Hepatocyte (in vitro differentiated cells): ENCODE measurements around the gene ADD1. TPM values are rescaled to one million over a fixed set of nuclear protein-coding genes. Genes with fewer than 3 reads are reported as not detected.

ENCODE experiments used
- DNase-seq: peaks from one replicate; pipeline ENCODE4 v3.0.0-alpha.2; 2016; ENCODE audit warnings: low spot score
- H2AFZ ChIP-seq: fragments of 200-600 bp; sonication (generic); 2 replicates; pipeline ENCODE4 v1.6.0; 2016; ENCODE audit warnings: antibody characterized with exemption, mild to moderate bottlenecking
- H3K27ac ChIP-seq: fragments of 200-600 bp; sonication (generic); 2 replicates; pipeline ENCODE4 v1.5.1; 2016; ENCODE audit warnings: mild to moderate bottlenecking
- H3K27me3 ChIP-seq: fragments of 200-600 bp; sonication (generic); 2 replicates; pipeline ENCODE4 v1.6.1; 2016
- H3K36me3 ChIP-seq: fragments of 200-600 bp; sonication (generic); replicated peaks from 2 replicates; pipeline ENCODE4 v1.5.1; 2016; ENCODE audit warnings: low read depth; ENCODE audit not compliant: insufficient read depth
- H3K4me1 ChIP-seq: fragments of 200-600 bp; sonication (generic); 2 replicates; pipeline ENCODE4 v1.5.1; 2016; ENCODE audit warnings: mild to moderate bottlenecking, moderate library complexity; ENCODE audit not compliant: insufficient read depth
- H3K4me2 ChIP-seq: fragments of 200-600 bp; sonication (generic); 2 replicates; pipeline ENCODE4 v1.6.0; 2016
- H3K4me3 ChIP-seq: fragments of 200-600 bp; sonication (generic); 2 replicates; pipeline ENCODE4 v1.5.1; 2016; ENCODE audit warnings: mild to moderate bottlenecking
- H3K79me2 ChIP-seq: fragments of 200-600 bp; sonication (generic); 2 replicates; pipeline ENCODE4 v1.6.0; 2017; ENCODE audit warnings: mild to moderate bottlenecking
- H3K9me2 ChIP-seq: fragments of 200-600 bp; sonication (generic); replicated peaks from 2 replicates; pipeline ENCODE4 v1.6.0; 2017; ENCODE audit warnings: mild to moderate bottlenecking; ENCODE audit not compliant: insufficient read depth
- H3K9me3 ChIP-seq: fragments of 200-600 bp; sonication (generic); 2 replicates; pipeline ENCODE4 v1.5.1; 2016; ENCODE audit warnings: low read depth, mild to moderate bottlenecking
- H4K20me1 ChIP-seq: fragments of 200-600 bp; sonication (generic); 2 replicates; pipeline ENCODE4 v1.6.0; 2016; ENCODE audit warnings: mild to moderate bottlenecking; ENCODE audit not compliant: insufficient read depth, poor library complexity, severe bottlenecking
- CTCF ChIP-seq: fragments of 200-600 bp; sonication (generic); IDR thresholded peaks from 2 replicates; pipeline ENCODE4 v1.5.1; 2016; ENCODE audit warnings: antibody characterized with exemption, mild to moderate bottlenecking; ENCODE audit not compliant: poor library complexity
- EZH2 ChIP-seq: fragments of 200-600 bp; sonication (generic); IDR thresholded peaks from 2 replicates; pipeline ENCODE4 v1.6.1; 2016; ENCODE audit warnings: antibody characterized with exemption, mild to moderate bottlenecking, borderline replicate concordance
- EZH2phosphoT487 ChIP-seq: fragments of 200-600 bp; sonication (generic); IDR thresholded peaks from one replicate; pipeline ENCODE4 v1.6.1; 2018; ENCODE audit warnings: antibody characterized with exemption, mild to moderate bottlenecking, low read depth, moderate library complexity; ENCODE audit not compliant: unreplicated experiment, severe bottlenecking
- WGBS: methylation state at CpG from one replicate; pipeline ENCODE4 v1.1.6; 2016; ENCODE audit warnings: low lambda C conversion rate; ENCODE audit errors: missing lambda C conversion rate; 5-methylcytosine and 5-hydroxymethylcytosine counted together
- polyA plus RNA-seq: library from polyadenylated mRNA; unstranded; fragments of >200 nt; fragmentation: Nextera tagmentation; extraction: Ambion mirVana; gene quantifications from 2 replicates; pipeline ENCODE4 v1.2.1, GENCODE V29; 2016
- total RNA-seq: library from RNA; depleted of rRNA; stranded (reverse); fragments of >200 nt; gene quantifications from 2 replicates; pipeline ENCODE4 v1.2.3, GENCODE V29; 2014

The ADD1 gene
- total and polyA plus RNA-seq, 2 experiments from 2014 or later: 179 to 208 TPM

DNA sequence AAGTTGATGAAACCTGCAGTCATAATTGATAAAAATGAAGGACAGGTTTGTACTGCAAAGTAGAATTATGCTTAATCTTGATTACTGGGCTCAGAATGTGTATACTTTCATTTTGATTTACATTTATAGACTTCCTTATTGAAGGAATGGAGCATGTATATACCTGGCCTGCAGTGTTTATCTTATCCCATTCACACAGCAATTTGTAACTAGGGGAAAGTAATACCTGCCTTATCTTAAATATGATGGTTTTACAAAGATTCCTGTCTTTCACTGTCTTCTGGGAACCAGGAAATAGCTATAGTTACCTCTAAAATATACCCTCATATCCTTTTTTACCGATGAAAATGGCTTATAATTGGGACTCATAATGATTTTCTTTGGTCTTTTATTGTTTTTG is 29.7 kb downstream of the ADD1 start:
- Histone ChIP-seq H3K9me3 (no peaks in the 10 kb centered on the region), H3K27ac (peak overlapping the region; percentile 35), H3K4me3 (no peak overlapping the region), H3K27me3 (no peaks in the 10 kb centered on the region), H3K79me2 (peaks cover 100% of the 10 kb centered on the region), H3K4me2 (no peak overlapping the region), H3K9me2 (no peaks in the 10 kb centered on the region), H3K4me1 (peaks cover 33% of the 10 kb centered on the region), H3K36me3 (no peaks in the 10 kb centered on the region), H2AFZ (no peak overlapping the region), H4K20me1 (peaks cover 77% of the 10 kb centered on the region)
- TF ChIP-seq CTCF (no peak), EZH2phosphoT487 (no peak), EZH2 (no peak)
- no peak for DNase-seq
- 74% methylated on average over 1 of the region's 1 CpG for whole genome bisulfite sequencing

DNA sequence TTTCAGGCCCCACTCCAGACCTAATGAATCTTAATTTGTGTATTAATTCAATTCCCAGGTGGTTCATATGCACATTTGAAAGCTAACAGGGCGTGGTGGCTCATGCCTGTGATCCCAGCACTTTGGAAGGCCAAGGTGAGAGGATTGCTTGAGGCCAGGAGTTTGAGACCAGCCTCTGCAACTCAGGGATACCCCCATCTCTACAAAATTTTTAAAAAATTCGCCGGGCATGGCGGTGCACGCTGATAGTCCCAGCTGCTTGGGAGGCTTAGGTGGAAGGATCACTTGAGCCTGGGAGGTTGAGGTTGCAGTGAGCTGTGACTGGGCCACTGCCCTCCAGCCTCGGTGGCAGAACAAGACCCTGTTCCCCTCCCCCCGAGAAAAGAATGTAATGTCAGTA is 31.2 kb downstream of the ADD1 start:
- TF ChIP-seq CTCF: no peak
- TF ChIP-seq EZH2phosphoT487: no peak
- H3K4me1 ChIP-seq: peaks cover 18% of the 10 kb centered on the region
- no peaks in the 10 kb centered on the region for H3K36me3 ChIP-seq
- no peak overlapping the region for H3K27ac ChIP-seq
- H3K9me2 ChIP-seq: no peaks in the 10 kb centered on the region
- no peak overlapping the region for H2AFZ ChIP-seq
- no peaks in the 10 kb centered on the region for H3K9me3 ChIP-seq
- DNase-seq: no peak
- WGBS: 92% methylated on average over 7 of the region's 7 CpGs
- H3K79me2 ChIP-seq: peaks cover 98% of the 10 kb centered on the region
- peaks cover 80% of the 10 kb centered on the region for H4K20me1 ChIP-seq
- H3K4me2 ChIP-seq: no peak overlapping the region
- no peak overlapping the region for H3K4me3 ChIP-seq
- H3K27me3 ChIP-seq: no peaks in the 10 kb centered on the region

- H3K9me3 ChIP-seq: no peaks in the 10 kb centered on the region
- H4K20me1 ChIP-seq: peaks cover 80% of the 10 kb centered on the region
- no peaks in the 10 kb centered on the region for H3K27me3 ChIP-seq
- no peak overlapping the region for H3K27ac ChIP-seq
- DNase-seq: no peak
- peaks cover 11% of the 10 kb centered on the region for H3K4me1 ChIP-seq
- H3K4me2 ChIP-seq: no peak overlapping the region
- no peaks in the 10 kb centered on the region for H3K9me2 ChIP-seq
- 98% methylated on average over 3 of the region's 3 CpGs for WGBS
- no peak overlapping the region for H2AFZ ChIP-seq
- H3K79me2 ChIP-seq: peaks cover 94% of the 10 kb centered on the region
- H3K4me3 ChIP-seq: no peak overlapping the region
- TF ChIP-seq CTCF (no peak), EZH2 (no peak), EZH2phosphoT487 (no peak)
- no peaks in the 10 kb centered on the region for H3K36me3 ChIP-seq
Observed at GRCh38 chr4:2875556-2875955, 31.9 kb downstream of the ADD1 start.

GRCh38 chr4:2878346-2878745 is 34.7 kb downstream of the ADD1 start:
- no peak for TF ChIP-seq EZH2
- TF ChIP-seq EZH2phosphoT487: no peak
- no peak for TF ChIP-seq CTCF
- Histone ChIP-seq H3K9me3 (no peaks in the 10 kb centered on the region), H3K4me1 (peaks cover 9% of the 10 kb centered on the region), H3K27ac (no peak overlapping the region), H4K20me1 (peaks cover 55% of the 10 kb centered on the region), H3K9me2 (no peaks in the 10 kb centered on the region), H3K4me2 (no peak overlapping the region), H3K27me3 (no peaks in the 10 kb centered on the region), H3K36me3 (no peaks in the 10 kb centered on the region), H2AFZ (no peak overlapping the region), H3K4me3 (no peak overlapping the region), H3K79me2 (peaks cover 88% of the 10 kb centered on the region)
- WGBS: 95% methylated on average over 5 of the region's 5 CpGs
- no peak for DNase-seq
